Femur (tissue), 1 donor: ENCODE measurements around the gene ONECUT3.
"Not testable (repeated sequence)": the region's sequence is repeated elsewhere in the genome, so short reads cannot be mapped to it uniquely, and the experiment has no call there.

Experiments
- DNase-seq: peaks from one replicate; pipeline ENCODE4 v3.0.0-alpha.2; 2017

ONECUT3 gene

GRCh38 chr19:1770866-1771576 is 17.7 kb downstream of the ONECUT3 start:
- no peak for DNase-seq

- DNase-seq = no peak
These were observed 19.9 kb downstream of the ONECUT3 start for GRCh38 chr19:1773184-1773583.

- DNase-seq = no peak
These were observed 21.9 kb downstream of the ONECUT3 start for GRCh38 chr19:1774989-1775772.

- no peak for DNase-seq
These were observed 22.8 kb downstream of the ONECUT3 start for GRCh38 chr19:1775951-1776605.

- DNase-seq = no peak
These were observed 23.4 kb downstream of the ONECUT3 start for GRCh38 chr19:1776606-1777147.

GRCh38 chr19:1777149-1777548 is 23.8 kb downstream of the ONECUT3 start:
- no peak for DNase-seq

- DNase-seq = no peak
These were observed 26.3 kb downstream of the ONECUT3 start for GRCh38 chr19:1779574-1779973.

GRCh38 chr19:1780272-1780958 is 27.1 kb downstream of the ONECUT3 start:
- DNase-seq = no peak

GRCh38 chr19:1782521-1782920 is 29.2 kb downstream of the ONECUT3 start:
- DNase-seq = no peak

GRCh38 chr19:1783354-1783753 is 30.0 kb downstream of the ONECUT3 start:
- DNase-seq = no peak

GRCh38 chr19:1783874-1784273 is 30.6 kb downstream of the ONECUT3 start:
- DNase-seq = no peak

- DNase-seq = no peak
These were observed 32.0 kb downstream of the ONECUT3 start for GRCh38 chr19:1785310-1785709.

GRCh38 chr19:1786668-1787067 is 33.4 kb downstream of the ONECUT3 start:
- DNase-seq = no peak

- no peak for DNase-seq
These were observed 33.8 kb downstream of the ONECUT3 start for GRCh38 chr19:1787116-1787515.

GRCh38 chr19:1789261-1790041 is 36.1 kb downstream of the ONECUT3 start:
- DNase-seq = no peak

GRCh38 chr19:1790054-1790792 is 36.9 kb downstream of the ONECUT3 start:
- DNase-seq = no peak

GRCh38 chr19:1791879-1792278 is 38.6 kb downstream of the ONECUT3 start:
- no peak for DNase-seq

GRCh38 chr19:1794424-1795172 is 41.3 kb downstream of the ONECUT3 start:
- no peak for DNase-seq

GRCh38 chr19:1796395-1797142 is 43.3 kb downstream of the ONECUT3 start:
- no peak for DNase-seq

- DNase-seq = not testable (repeated sequence)
These were observed 44.0 kb downstream of the ONECUT3 start for GRCh38 chr19:1797313-1797712.
